RWPE1 (cell line): ENCODE measurements around the gene C16orf74.

Experiments used
- CTCF ChIA-PET: fragments of 350-600 bp; sonication (Branson Sonifier 250); formaldehyde crosslinking; extraction: SDS; loops from one replicate; lab custom pipeline; 2021; lab: Yijun Ruan, JAX
- POLR2A ChIA-PET: fragments of 400-600 bp; formaldehyde crosslinking; extraction: SDS; loops from one replicate; lab custom pipeline; 2020; ENCODE audit warnings: antibody characterized with exemption; ENCODE audit not compliant: low non-redundant PET; lab: Yijun Ruan, JAX
- DNase-seq: peaks from one replicate; pipeline ENCODE4 v3.0.0; 2012; ENCODE audit warnings: low spot score
- H3K27ac ChIP-seq: fragments of 450-650 bp; 2 replicates; pipeline ENCODE4 v1.5.1; 2017
- CTCF ChIP-seq: fragments of 450-650 bp; conservative IDR thresholded peaks from 2 replicates; pipeline ENCODE4 v1.5.1; 2017; ENCODE audit warnings: low read depth, mild to moderate bottlenecking

The C16orf74 gene

DNA sequence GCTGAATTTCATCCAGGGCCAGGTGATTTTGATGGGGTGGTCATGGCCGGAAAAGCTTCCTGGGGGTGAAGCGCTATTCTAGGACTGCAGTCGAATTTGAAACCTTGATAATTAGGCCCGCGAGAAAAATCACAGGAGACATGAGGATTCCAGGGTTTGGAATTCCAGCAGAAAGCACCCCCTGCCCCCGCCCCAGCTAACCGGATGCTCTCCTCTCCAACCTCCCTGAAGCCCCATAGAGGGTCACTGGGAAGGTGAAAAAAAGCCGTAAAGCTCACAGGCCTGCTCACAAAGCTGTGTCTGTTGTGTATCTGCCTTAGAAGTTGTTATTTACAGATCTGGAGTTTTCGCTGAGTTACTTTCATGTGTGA, 61.0 kb downstream of the C16orf74 start:
- ChIA-PET POLR2A (no interaction called here), CTCF (interaction anchor here (0.8 kb wide), 1 partner anchor 70 kb away, joined by 4 read pairs; no protein-coding TSS in a partner anchor)
- DNase-seq: no peak
- H3K27ac ChIP-seq: no peak overlapping the region
- no peak for TF ChIP-seq CTCF

DNA sequence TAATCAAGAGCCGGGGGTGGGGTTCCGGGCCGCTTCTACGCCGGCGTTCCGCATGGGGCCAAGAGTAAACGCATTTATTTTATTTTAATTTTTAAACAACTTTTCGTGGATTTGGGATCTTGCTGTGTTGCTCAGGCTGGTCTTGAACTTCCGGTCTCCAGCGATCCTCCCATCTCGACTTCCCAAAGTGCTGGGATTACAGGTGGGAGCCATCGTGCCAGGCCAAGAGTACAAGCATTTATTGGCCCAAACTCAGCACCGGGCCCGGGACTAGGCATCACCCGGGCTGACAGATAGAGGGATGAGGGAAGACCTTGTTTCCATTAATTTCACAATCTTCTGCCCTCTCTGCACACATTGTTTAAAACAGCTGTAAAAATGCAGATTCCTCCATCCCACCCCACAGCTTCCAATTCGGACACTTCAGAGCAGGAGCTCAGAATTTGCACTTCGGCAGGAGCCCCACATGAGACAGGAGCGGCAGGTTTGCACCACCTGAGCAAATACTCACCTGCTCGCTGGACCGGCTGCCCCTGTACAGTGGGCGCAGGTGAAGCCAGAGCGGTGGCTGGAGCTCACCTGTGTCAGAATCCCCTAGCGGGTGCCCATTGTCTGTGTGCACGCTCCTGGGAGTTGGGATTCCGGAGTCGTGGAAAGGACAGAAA, 61.5 kb downstream of the C16orf74 start:
- TF ChIP-seq CTCF: no peak
- no peak for DNase-seq
- H3K27ac ChIP-seq: no peak overlapping the region
- ChIA-PET POLR2A (interaction anchor here (1.1 kb wide), 1 partner anchor 29 kb away, joined by 4 read pairs; no protein-coding TSS in a partner anchor), CTCF (interaction anchor here (0.8 kb wide), 1 partner anchor 70 kb away, joined by 4 read pairs; no protein-coding TSS in a partner anchor)

DNA sequence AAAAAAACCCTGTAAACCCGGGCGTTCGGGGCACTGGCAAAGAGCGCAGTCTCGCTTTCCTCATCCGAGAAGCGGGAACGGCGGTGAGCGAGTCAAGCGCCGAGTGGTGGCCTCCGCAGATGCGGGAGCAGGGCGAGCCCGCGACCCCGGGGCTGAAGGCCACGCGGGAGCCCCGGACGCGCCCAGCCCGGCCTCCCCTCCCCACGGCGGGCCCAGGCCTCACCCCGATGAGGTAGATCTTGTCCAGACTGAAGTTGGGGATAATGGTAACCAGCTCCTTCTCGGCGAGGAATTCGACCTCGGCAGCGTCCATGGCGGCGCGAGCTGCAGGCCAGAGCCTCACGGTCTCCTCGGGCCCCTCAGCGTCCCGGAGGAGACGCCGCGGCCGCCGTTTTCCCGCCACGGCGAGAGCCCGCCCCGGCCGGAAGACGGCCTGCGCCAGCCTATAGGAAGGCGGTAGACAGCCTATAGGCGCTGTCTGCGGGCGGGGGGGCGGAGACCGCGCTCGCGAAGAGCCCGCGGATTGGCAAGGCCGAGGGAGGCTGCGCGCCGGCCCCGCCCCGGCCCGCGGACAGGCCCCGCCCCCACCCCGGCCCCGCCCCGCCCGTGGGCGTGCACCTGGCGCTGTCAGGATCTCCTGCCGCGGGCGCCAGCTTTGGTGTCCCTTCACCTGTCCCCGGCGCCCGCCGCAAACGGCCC, 62.2 kb downstream of the C16orf74 start, which contains the start of gene GINS2:
Gene GINS2 (minus strand): TSS at position 369 of the 699 bp plus-strand sequence. CDS start 56 bp downstream, at position 313.
- ChIA-PET POLR2A (interaction anchor here (0.6 to 1.1 kb wide), 2 partner anchors 30 to 244 kb away, joined by 4 to 15 read pairs; no protein-coding TSS in a partner anchor), CTCF (no interaction called here)
- H3K27ac ChIP-seq: peak within 1 kb of the TSS; percentile 70

DNA sequence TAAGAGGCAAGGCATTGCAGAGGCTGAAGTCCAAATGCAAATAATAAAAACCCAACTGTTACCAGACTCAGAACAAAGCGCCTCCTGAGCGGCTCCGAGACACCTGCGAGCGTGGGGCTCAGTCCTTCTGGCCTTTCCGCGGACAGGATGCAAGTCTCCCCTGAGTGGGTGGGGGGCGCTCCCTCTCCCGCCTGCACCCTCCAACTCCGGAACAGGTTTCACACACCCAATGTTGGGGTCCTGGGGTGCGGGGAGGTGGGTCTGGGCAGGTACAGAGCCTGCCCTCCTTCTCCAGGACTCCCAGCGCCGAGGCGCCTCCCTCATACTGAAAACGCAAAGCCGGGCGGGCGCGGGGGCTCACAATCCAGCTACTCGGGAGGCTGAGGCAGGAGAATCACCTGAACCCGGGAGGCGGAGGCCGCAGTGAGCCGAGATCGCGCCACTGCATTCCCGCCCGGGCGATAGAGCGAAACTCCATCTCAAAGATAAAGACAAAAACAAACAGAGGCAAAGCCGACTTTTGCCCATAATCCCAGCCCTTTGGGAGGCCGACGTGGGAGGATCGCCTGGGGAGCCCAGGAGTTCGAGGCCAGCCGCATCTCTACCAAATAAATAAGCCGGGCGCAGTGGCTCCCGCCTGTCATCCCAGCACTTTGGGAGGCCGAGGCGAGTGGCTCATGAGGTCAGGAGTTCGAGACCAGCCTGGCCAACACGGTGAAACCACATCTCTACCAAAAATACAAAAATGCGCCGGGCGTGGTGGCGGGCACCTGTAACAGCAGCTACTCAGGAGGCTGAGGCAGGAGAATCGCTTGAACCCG, 63.0 kb downstream of the C16orf74 start:
- DNase-seq: no peak
- ChIA-PET POLR2A (interaction anchor here (0.6 kb wide), 1 partner anchor 245 kb away, joined by 15 read pairs; no protein-coding TSS in a partner anchor), CTCF (no interaction called here)
- H3K27ac ChIP-seq: peak overlapping the region; percentile 70
- no peak for TF ChIP-seq CTCF

More for the DNA sequence above, 62.2 kb downstream of the C16orf74 start, which contains the start of gene GINS2:
- peak; percentile 98 for DNase-seq
- TF ChIP-seq CTCF: no peak

GRCh38 chr16:85686912-85687591, 63.8 kb downstream of the C16orf74 start:
- CTCF ChIA-PET: no interaction called here
- POLR2A ChIA-PET: interaction anchor here (0.5 kb wide), 1 partner anchor 128 kb away, joined by 3 read pairs; no protein-coding TSS in a partner anchor
- no peak for TF ChIP-seq CTCF
- peak overlapping the region; percentile 70; the same call in 1 of the 2 replicates for H3K27ac ChIP-seq
- no peak for DNase-seq
